Nephron progenitor cell (in vitro differentiated cells): ENCODE measurements around the gene CAPS.

Experiments used
- DNase-seq: peaks from one replicate; pipeline ENCODE4 v3.0.0; 2021
- H3K27ac Mint-ChIP-seq: 2 replicates; pipeline ENCODE4 v1.8.0; 2021; ENCODE audit warnings: mild to moderate bottlenecking, moderate library complexity, mixed read lengths
- H3K27me3 Mint-ChIP-seq: 2 replicates; pipeline ENCODE4 v1.8.0; 2021; ENCODE audit warnings: mild to moderate bottlenecking, low read depth, mixed read lengths; ENCODE audit not compliant: poor library complexity
- H3K36me3 Mint-ChIP-seq: 2 replicates; pipeline ENCODE4 v1.8.0; 2021; ENCODE audit warnings: low read depth, mixed read lengths
- H3K4me1 Mint-ChIP-seq: 2 replicates; pipeline ENCODE4 v1.8.0; 2021; ENCODE audit warnings: mixed read lengths
- H3K4me3 Mint-ChIP-seq: 2 replicates; pipeline ENCODE4 v1.8.0; 2021; ENCODE audit warnings: mild to moderate bottlenecking, moderate library complexity, mixed read lengths
- H3K9me3 Mint-ChIP-seq: 2 replicates; pipeline ENCODE4 v1.8.0; 2021; ENCODE audit warnings: mild to moderate bottlenecking, moderate library complexity, mixed read lengths
- TF ChIP-seq, protein P1 (sequence below): fragments of 200-600 bp; sonication (generic); IDR thresholded peaks from 2 replicates; pipeline ENCODE4 v1.5.0; 2021; ENCODE audit warnings: antibody characterized with exemption

CAPS gene

DNA sequence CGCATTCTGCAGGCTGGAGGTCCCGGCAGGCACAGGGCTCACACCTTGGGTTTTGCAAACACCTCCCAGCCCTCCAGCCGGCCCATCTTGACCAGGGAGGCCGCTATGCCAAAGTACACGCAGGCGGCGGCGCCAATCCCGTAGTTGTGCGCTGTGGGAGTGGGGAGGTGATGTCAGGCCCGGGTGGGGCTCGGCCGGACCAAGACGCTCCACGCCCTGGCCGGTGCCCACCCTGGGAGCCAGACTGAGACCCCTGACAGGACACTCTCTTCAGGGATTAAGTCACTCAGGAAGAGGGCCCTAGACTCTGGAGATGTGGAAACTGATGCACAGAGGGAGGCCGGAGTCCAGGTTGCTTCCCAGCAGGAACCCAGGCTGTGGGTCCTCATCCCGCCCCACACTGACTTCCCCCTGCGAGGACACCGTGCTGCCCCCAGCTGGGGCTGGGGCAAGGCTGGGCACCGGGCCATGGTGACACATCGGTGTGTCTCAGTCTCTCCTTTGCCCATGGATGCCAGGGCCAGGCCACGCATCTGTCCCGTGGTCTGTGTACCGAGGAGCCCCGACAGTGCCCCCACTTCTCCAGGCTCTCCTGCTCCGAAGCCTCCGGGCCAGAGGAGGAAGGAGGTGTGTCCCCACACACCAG lies 19.2 kb upstream of the CAPS start:
- DNase-seq, result no peak
- no peak overlapping the region for H3K4me3 Mint-ChIP-seq
- no peak overlapping the region for H3K27ac Mint-ChIP-seq
- peaks cover 7% of the 10 kb centered on the region for H3K4me1 Mint-ChIP-seq
- TF ChIP-seq, protein P1, sequence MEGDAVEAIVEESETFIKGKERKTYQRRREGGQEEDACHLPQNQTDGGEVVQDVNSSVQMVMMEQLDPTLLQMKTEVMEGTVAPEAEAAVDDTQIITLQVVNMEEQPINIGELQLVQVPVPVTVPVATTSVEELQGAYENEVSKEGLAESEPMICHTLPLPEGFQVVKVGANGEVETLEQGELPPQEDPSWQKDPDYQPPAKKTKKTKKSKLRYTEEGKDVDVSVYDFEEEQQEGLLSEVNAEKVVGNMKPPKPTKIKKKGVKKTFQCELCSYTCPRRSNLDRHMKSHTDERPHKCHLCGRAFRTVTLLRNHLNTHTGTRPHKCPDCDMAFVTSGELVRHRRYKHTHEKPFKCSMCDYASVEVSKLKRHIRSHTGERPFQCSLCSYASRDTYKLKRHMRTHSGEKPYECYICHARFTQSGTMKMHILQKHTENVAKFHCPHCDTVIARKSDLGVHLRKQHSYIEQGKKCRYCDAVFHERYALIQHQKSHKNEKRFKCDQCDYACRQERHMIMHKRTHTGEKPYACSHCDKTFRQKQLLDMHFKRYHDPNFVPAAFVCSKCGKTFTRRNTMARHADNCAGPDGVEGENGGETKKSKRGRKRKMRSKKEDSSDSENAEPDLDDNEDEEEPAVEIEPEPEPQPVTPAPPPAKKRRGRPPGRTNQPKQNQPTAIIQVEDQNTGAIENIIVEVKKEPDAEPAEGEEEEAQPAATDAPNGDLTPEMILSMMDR, result no peak
- H3K27me3 Mint-ChIP-seq, result no peaks in the 10 kb centered on the region
- no peaks in the 10 kb centered on the region for H3K9me3 Mint-ChIP-seq
- peaks cover under 1% of the 10 kb centered on the region for H3K36me3 Mint-ChIP-seq

DNA sequence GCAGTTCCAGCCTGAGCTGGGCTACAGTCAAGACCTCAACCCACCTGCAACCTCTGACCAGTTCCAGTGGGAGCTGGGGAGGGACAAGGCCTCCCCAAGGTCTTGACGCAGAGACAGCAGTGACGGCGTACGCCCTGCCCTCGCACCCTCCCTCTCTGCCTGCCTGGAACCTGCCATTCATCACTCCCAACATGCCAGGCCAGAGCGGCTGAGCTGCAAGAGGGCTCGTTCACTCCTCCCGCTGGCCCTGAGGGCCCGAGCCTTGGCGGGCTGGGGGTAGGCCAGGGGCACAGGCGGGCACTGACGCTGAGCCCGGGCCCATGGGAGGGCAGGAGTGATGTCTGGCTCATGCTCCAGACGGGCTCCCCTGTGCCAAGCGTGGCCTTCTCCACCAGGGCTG lies 18.6 kb upstream of the CAPS start:
- no peak for DNase-seq
- Mint-ChIP-seq H3K4me1 (peaks cover 6% of the 10 kb centered on the region), H3K4me3 (no peak overlapping the region), H3K27ac (no peak overlapping the region), H3K9me3 (no peaks in the 10 kb centered on the region), H3K36me3 (peaks cover 6% of the 10 kb centered on the region), H3K27me3 (no peaks in the 10 kb centered on the region)
- TF ChIP-seq, protein P1, result no peak

DNA sequence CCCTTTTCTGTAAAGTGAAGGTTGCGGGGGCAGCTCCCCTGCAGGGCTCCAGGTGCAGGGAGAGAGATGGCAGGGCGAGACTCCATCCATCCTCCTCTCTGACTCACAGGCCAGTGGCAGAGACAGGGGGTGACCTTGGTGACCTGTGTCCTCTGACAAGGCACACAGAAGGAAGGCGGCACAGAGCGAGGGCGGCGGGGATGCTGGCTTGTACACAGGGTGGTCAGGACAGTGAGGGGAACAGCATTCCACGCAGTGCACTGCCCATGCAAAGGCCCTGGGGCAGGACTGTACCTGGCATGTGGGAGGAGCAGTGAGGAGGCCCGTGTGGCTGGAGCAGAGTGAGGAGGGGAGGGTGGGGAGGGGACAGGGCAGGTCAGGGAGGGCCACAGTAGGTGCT lies 18.2 kb upstream of the CAPS start:
- peak overlapping the region; percentile 75 for H3K27ac Mint-ChIP-seq

DNA sequence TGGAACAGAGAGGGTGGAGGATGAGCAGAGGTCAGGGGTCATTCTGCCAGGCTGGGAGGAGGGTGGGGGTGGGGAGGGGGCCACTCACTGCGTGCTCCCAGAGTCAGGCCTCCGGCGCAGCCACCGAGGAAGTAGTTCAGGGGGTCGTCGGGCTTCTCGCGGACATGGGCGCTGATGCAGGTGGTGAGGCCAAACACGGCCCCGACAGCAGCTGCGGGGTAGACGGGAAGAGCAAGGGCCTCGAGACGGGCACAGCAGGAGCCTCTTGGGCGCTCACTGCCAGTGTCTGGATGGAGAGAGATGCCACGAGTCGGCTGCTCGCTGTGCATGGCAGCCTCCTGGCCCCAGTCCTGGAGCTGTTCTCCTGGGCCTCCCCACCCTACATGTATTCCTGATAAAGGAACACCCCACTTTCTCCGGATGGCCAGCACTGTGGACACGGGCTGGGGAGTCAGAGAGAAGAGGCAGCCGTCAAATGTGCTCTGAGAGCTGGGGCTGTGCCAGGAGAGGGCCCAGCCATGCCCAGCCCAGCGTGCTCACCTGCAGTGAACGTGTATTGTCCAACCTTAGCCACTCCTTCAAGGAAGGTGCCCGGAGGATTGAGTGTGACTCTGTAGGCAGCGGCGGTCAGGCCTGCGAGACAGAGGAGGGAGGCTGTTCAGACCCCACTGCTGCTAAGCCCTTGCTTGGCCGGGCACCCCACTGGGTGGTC lies 17.5 kb upstream of the CAPS start:
- H3K4me1 Mint-ChIP-seq, result peaks cover 12% of the 10 kb centered on the region
- H3K27me3 Mint-ChIP-seq, result no peaks in the 10 kb centered on the region
- no peak for DNase-seq
- H3K27ac Mint-ChIP-seq, result no peak overlapping the region
- no peaks in the 10 kb centered on the region for H3K9me3 Mint-ChIP-seq
- H3K36me3 Mint-ChIP-seq, result peaks cover 14% of the 10 kb centered on the region
- H3K4me3 Mint-ChIP-seq, result no peak overlapping the region
- TF ChIP-seq, protein P1, result no peak

More for the DNA sequence above, 18.2 kb upstream of the CAPS start:
- TF ChIP-seq, protein P1, result no peak
- H3K4me3 Mint-ChIP-seq, result no peak overlapping the region
- H3K4me1 Mint-ChIP-seq, result peaks cover 6% of the 10 kb centered on the region
- H3K27me3 Mint-ChIP-seq, result no peaks in the 10 kb centered on the region
- H3K9me3 Mint-ChIP-seq, result no peaks in the 10 kb centered on the region
- DNase-seq, result no peak
- H3K36me3 Mint-ChIP-seq, result peaks cover 8% of the 10 kb centered on the region

DNA sequence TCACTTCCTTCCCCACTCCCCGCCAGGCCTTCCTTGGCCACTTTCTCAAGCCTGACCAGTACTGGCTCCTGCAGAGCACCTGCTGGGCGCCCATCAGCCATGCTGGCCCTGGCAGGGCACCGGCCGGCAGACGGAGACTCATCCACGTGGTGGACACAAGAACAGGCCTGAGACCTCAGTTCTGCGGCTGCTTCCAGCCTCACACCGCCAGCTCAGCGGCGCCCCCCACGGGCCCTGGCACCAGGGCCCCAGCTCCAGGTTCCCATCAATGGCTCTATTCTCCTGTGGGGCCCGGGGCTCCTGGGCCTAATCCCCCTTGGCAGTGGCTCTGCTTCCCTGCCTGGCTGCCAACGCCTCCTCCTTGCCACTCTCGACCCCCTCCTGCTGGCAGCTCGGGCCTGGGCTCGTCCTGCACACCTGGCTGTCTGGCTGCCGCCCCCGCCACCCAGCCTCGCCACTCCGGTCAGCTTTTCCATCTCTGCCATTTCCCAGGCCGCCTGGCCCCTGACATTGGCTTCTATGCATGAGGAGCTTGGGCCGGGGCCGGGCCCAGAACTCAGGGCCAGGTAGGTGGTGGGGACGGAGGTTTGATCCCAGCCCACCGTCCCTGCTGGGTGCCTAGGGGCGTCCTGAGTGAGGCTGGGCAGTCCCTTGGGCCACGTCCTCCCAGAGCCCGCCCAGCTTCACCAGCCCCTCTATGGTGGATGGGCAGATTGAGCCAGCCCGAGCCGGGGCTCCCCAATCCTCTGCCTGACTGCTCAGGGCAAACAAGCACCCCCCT lies 16.7 kb upstream of the CAPS start:
- Mint-ChIP-seq H3K4me1 (peaks cover 8% of the 10 kb centered on the region), H3K36me3 (peaks cover 14% of the 10 kb centered on the region), H3K27ac (no peak overlapping the region)

More for the DNA sequence above, 16.7 kb upstream of the CAPS start:
- H3K27me3 Mint-ChIP-seq, result no peaks in the 10 kb centered on the region
- DNase-seq, result no peak
- no peaks in the 10 kb centered on the region for H3K9me3 Mint-ChIP-seq
- TF ChIP-seq, protein P1, result no peak
- H3K4me3 Mint-ChIP-seq, result no peak overlapping the region
